ENCODE results near the gene C16orf86. TPM values are rescaled to one million over a fixed set of nuclear protein-coding genes. Genes with fewer than 3 reads are reported as not detected.
"Not testable (repeated sequence)": the region's sequence is repeated elsewhere in the genome, so short reads cannot be mapped to it uniquely, and the experiment has no call there.

C16orf86 gene
- total RNA-seq, 1 donor from 2014 or later: 4.9 TPM

- no peak for DNase-seq (ENCODE audit: extremely low read depth, low read depth, low spot score)
These were observed 18.9 kb downstream of the C16orf86 start for GRCh38 chr16:67685388-67686112.

- not testable (repeated sequence) for DNase-seq (ENCODE audit: extremely low read depth, low read depth, low spot score)
These were observed 27.1 kb downstream of the C16orf86 start for GRCh38 chr16:67693517-67694285.

DNA sequence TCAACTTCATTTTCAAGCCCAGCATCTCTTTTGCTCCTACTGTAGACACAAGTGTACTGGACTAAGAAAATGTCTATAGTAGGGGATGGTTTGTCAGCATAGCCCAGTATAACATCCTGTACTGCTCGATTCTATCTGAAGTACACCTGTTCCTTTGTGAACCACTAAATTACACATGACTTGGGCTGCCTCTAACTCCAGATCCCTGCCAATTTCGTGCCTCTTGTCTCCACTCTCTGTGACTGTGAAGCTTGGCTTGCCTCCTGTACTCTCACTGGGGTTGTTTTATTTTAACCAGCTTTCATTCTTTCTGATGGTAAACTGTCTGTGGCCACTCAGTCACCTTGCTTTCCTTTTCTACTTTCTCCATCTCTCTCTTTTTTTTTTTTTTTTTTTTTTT, 28.0 kb downstream of the C16orf86 start:
- DNase-seq (ENCODE audit: extremely low read depth, low read depth, low spot score): no peak

GRCh38 chr16:67697422-67698185, 31.0 kb downstream of the C16orf86 start:
- DNase-seq (ENCODE audit: extremely low read depth, low read depth, low spot score): no peak

GRCh38 chr16:67699265-67699664, 32.7 kb downstream of the C16orf86 start:
- no peak for DNase-seq (ENCODE audit: extremely low read depth, low read depth, low spot score)

DNA sequence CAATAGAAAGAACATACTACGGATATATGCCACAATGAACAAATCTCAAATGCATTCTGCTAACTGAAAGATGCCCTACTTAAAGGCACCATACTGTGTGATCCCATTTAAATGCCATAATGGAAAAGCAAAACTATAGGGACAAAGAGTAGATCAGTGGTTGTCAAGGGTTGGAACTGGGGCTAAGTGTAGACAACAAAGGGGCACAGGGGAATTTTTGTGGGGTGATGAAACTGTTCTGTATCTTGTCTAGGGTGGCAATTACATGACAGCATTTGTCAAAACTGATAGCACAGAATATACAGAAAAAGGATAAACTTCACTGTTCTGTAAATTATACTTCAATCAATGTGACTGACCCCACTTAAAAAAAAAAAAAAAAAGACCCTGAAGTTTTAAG, 34.8 kb downstream of the C16orf86 start:
- no peak for DNase-seq (ENCODE audit: extremely low read depth, low read depth, low spot score)

DNA sequence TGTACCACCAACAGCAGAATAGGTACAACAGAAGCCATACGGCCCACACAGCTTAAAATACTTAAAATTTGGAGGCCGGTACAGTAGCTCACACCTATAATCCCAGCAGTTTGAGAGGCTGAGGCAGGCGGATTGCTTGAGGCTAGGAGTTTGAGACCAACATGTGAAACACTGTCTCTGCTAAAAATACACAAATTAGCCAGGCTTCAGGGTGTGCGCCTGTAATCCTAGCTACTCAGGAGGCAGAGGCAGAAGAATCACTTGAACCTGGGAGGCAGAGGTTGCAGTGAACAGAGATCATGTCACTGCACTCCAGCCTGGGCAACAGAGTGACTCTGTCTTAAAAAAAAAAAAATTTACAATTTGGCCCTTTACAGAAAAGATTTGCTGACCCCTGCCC, 35.5 kb downstream of the C16orf86 start:
- DNase-seq (ENCODE audit: extremely low read depth, low read depth, low spot score): no peak

DNA sequence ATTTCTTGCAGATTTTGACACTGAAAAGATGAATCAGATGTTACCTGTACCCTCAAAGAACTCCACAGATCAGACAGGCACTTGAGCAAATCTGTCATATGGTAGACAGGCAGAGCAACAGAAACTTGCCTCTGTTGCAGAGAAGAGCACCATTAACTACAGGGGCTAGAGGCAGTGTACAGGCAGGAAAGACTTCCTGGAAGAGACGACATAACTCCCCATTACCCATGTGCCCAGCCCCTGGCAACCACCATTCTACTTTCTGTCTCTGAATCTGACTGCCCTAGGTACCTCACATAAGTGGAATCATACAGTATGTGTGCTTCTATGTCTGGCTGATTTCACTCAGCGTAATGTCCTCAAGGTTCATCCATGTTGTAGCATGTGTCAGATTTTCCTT, 37.0 kb downstream of the C16orf86 start:
- DNase-seq (ENCODE audit: extremely low read depth, low read depth, low spot score): no peak

DNA sequence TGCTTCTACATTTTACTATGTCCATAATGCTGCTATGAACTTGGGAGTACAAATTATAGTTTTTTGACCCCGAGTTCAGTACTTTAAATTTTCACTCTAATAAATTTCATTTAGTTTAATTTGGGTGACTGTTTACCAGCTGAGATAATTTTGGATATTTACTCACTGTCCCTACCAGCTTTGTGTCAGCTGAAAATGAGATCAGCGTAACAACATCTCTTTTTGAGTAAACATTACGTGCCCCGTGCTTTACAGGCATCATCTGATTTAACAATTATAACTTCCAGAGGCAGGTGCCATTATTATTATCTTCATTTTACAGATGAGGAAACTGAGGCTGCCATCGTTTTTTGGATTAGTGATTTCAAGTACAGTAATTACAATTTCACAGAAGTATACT, 37.5 kb downstream of the C16orf86 start:
- DNase-seq (ENCODE audit: extremely low read depth, low read depth, low spot score): no peak

GRCh38 chr16:67707210-67707609, 40.6 kb downstream of the C16orf86 start:
- DNase-seq (ENCODE audit: extremely low read depth, low read depth, low spot score): no peak

GRCh38 chr16:67707790-67708189, 41.2 kb downstream of the C16orf86 start:
- no peak for DNase-seq (ENCODE audit: extremely low read depth, low read depth, low spot score)

GRCh38 chr16:67708368-67708771, 41.8 kb downstream of the C16orf86 start:
- no peak for DNase-seq (ENCODE audit: extremely low read depth, low read depth, low spot score)

- DNase-seq (ENCODE audit: extremely low read depth, low read depth, low spot score): no peak
These were observed 42.4 kb downstream of the C16orf86 start for GRCh38 chr16:67709050-67709449.

- DNase-seq (ENCODE audit: extremely low read depth, low read depth, low spot score): no peak
These were observed 44.0 kb downstream of the C16orf86 start for GRCh38 chr16:67710607-67711006.

DNA sequence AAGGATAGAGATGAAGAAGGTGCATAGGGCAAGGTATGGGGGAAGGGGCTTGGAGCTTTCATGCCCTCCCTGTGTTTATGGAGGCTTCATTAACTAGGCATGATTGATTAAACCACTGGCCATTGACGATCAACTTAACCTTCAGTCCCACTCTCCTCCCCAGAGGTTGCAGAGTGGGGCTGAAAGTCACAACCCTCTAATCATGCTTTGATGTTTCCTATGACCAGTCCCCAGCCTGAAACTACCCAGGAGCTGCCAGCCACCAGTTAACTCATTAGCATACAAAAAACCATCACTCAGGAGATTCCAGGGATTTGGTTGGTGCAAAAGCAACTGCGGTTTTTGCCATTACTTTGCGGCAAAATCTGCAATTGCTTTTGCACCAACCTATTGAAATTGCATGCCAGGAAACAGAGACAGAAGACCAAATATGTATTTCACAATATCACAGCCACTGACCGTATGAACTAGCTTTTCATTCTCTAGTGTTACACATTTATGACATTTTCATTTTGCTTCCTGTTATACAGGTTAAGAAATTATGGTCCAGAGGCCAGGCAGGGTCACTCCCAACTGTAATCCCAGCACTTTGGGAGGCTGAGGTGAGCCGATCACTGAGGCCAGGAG, 47.1 kb downstream of the C16orf86 start:
- DNase-seq (ENCODE audit: extremely low read depth, low read depth, low spot score): no peak

- no peak for DNase-seq (ENCODE audit: extremely low read depth, low read depth, low spot score)
These were observed 47.9 kb downstream of the C16orf86 start for GRCh38 chr16:67714522-67714921.

- no peak for DNase-seq (ENCODE audit: extremely low read depth, low read depth, low spot score)
These were observed 49.5 kb downstream of the C16orf86 start for GRCh38 chr16:67716097-67716496.

Measured in glomerular endothelial cell (primary cell).